HepG2 (cell line): Measurements from ENCODE around the gene VARS2. TPM values are rescaled to one million over a fixed set of nuclear protein-coding genes. Genes with fewer than 3 reads are reported as not detected.
A peak's percentile ranks its signal among the peaks of the same experiment; 100 is the strongest.

Source experiments
- ARNTL ChIP-seq: sonication (generic); formaldehyde crosslinking; IDR thresholded peaks from 2 replicates; pipeline ENCODE4 v1.4.0; 2020; ENCODE audit warnings: mild to moderate bottlenecking, missing genetic modification reagents
- BRD4 ChIP-seq: sonication (generic); formaldehyde crosslinking; IDR thresholded peaks from 2 replicates; pipeline ENCODE4 v1.4.0; 2020; ENCODE audit warnings: missing genetic modification reagents
- FOXA3 ChIP-seq: IDR thresholded peaks from 2 replicates; pipeline ENCODE4 v1.6.1; 2016; ENCODE audit warnings: missing genetic modification reagents, missing compliant biosample characterization
- FOXP1 ChIP-seq, 2 experiments: fragments of 450-650 bp in 1 of 2; IDR thresholded peaks; 2 replicates each; pipeline ENCODE4 v1.6.1; 2017 to 2018; ENCODE audit warnings: antibody characterized with exemption in 1 of 2
- GMEB1 ChIP-seq: sonication (generic); formaldehyde crosslinking; IDR thresholded peaks from 2 replicates; pipeline ENCODE4 v1.5.1; 2020; ENCODE audit warnings: missing genetic modification reagents, mild to moderate bottlenecking, borderline replicate concordance
- PCBP2 ChIP-seq: fragments of 200-400 bp; formaldehyde crosslinking; optimal IDR thresholded peaks from 2 replicates; pipeline ENCODE3; 2018; ENCODE audit warnings: low read length, low read depth; ENCODE audit not compliant: poor library complexity, severe bottlenecking
- SETDB1 ChIP-seq: sonication (generic); formaldehyde crosslinking; IDR thresholded peaks from 2 replicates; pipeline ENCODE4 v1.5.1; 2020; ENCODE audit warnings: missing genetic modification reagents, mild to moderate bottlenecking, borderline replicate concordance
- SIN3B ChIP-seq: fragments of 150-350 bp; IDR thresholded peaks from 2 replicates; pipeline ENCODE4 v1.6.1; 2014; ENCODE audit warnings: low read length
- TFDP2 ChIP-seq: sonication (generic); formaldehyde crosslinking; IDR thresholded peaks from 2 replicates; pipeline ENCODE4 v1.4.0; 2020; ENCODE audit warnings: missing genetic modification reagents
- TIGD3 ChIP-seq: sonication (generic); formaldehyde crosslinking; IDR thresholded peaks from 2 replicates; pipeline ENCODE4 v1.5.1; 2020; ENCODE audit warnings: mild to moderate bottlenecking, missing genetic modification reagents, borderline replicate concordance
- ZFP62 ChIP-seq: sonication (generic); formaldehyde crosslinking; IDR thresholded peaks from 2 replicates; pipeline ENCODE4 v1.4.0; 2020; ENCODE audit warnings: missing genetic modification reagents
- ZNF331 ChIP-seq: sonication (generic); formaldehyde crosslinking; IDR thresholded peaks from 2 replicates; pipeline ENCODE4 v1.4.0; 2020; ENCODE audit warnings: missing genetic modification reagents
- ZNF407 ChIP-seq: sonication (generic); formaldehyde crosslinking; IDR thresholded peaks from one replicate; pipeline ENCODE4 v1.5.1; 2020; ENCODE audit warnings: mild to moderate bottlenecking, missing genetic modification reagents; ENCODE audit errors: not compliant biosample characterization
- ZNF468 ChIP-seq: sonication (generic); formaldehyde crosslinking; IDR thresholded peaks from 2 replicates; pipeline ENCODE4 v1.8.0; 2022; ENCODE audit warnings: mild to moderate bottlenecking, moderate library complexity, missing genetic modification reagents
- ZNF501 ChIP-seq: sonication (generic); formaldehyde crosslinking; IDR thresholded peaks from 2 replicates; pipeline ENCODE4 v1.5.1; 2020; ENCODE audit warnings: mild to moderate bottlenecking, moderate library complexity, missing genetic modification reagents
- ZNF605 ChIP-seq: sonication (generic); formaldehyde crosslinking; IDR thresholded peaks from 2 replicates; pipeline ENCODE4 v1.8.0; 2022; ENCODE audit warnings: mild to moderate bottlenecking, missing genetic modification reagents
- ZNF709 ChIP-seq: sonication (generic); formaldehyde crosslinking; IDR thresholded peaks from 2 replicates; pipeline ENCODE4 v1.5.0; 2020; ENCODE audit warnings: mild to moderate bottlenecking, missing genetic modification reagents
- ZSCAN31 ChIP-seq: sonication (generic); formaldehyde crosslinking; IDR thresholded peaks from 2 replicates; pipeline ENCODE4 v1.5.0; 2020; ENCODE audit warnings: low read depth, mild to moderate bottlenecking, missing genetic modification reagents
- polyA plus RNA-seq, 8 experiments: library from polyadenylated mRNA; depleted of rRNA in 3 of 8; stranded (reverse) in 7 of 8; unstranded in 1 of 8; fragments of >200 nt; fragmentation: Illumina TruSeq in 4 of 8; extraction: Trizol in 4 of 8; gene quantifications; 2 replicates each; pipeline versions ENCODE4 v1.2.1 to v1.2.3, GENCODE V29; 2011 to 2016; ENCODE audit warnings: low read depth in 4 of 8, missing spikeins in 1 of 8, mixed read lengths in 1 of 8; ENCODE audit not compliant: insufficient read depth in 1 of 8
- total RNA-seq, 5 experiments: library from RNA; depleted of rRNA; stranded (reverse); fragments of >200 nt; fragmentation: Illumina TruSeq; extraction: Trizol; gene quantifications; 2 replicates each; pipeline ENCODE4 v1.2.3, GENCODE V29; 2016; ENCODE audit warnings: low read depth in 1 of 5

The VARS2 gene
- total and polyA plus RNA-seq, 2 of the 13 experiments (the other 11 are each of a cell fraction or from before 2014, with no cell fraction given): 61.8 to 71.8 TPM

- no peak for TF ChIP-seq ZNF407
- no peak for TF ChIP-seq TFDP2 (CRISPR knock-in tag)
- no peak for TF ChIP-seq TIGD3 (CRISPR knock-in tag)
- no peak for TF ChIP-seq SETDB1 (CRISPR knock-in tag)
- 0 out of 2 replicates have a peak, but pooled peaks have one; percentile 48 for TF ChIP-seq ZSCAN31 (CRISPR knock-in tag)
- no peak for TF ChIP-seq GMEB1 (CRISPR knock-in tag)
- TF ChIP-seq SIN3B: 0 out of 2 replicates have a peak, but pooled peaks have one; percentile 39
- TF ChIP-seq ZNF468 (CRISPR knock-in tag): 0 out of 2 replicates have a peak, but pooled peaks have one; percentile 63
- no peak; the same call in 1 of the 2 replicates for TF ChIP-seq ZNF501 (CRISPR knock-in tag)
- no peak for TF ChIP-seq ZNF331 (CRISPR knock-in tag)
- TF ChIP-seq ZNF605: no peak
- TF ChIP-seq PCBP2: peak; percentile 29
- peak; percentile 38 for TF ChIP-seq FOXA3 (CRISPR knock-in tag)
- TF ChIP-seq ARNTL (CRISPR knock-in tag): peak; percentile 0; the same call in 1 of the 2 replicates
- no peak for TF ChIP-seq ZNF709 (CRISPR knock-in tag)
- no peak for TF ChIP-seq FOXP1 (IDR thresholded peaks at IDR 0.05)
- TF ChIP-seq FOXP1 (CRISPR knock-in tag; IDR thresholded peaks at IDR 0.05): peak; percentile 62
- peak; percentile 22; the same call in 1 of the 2 replicates for TF ChIP-seq BRD4 (CRISPR knock-in tag)
- no peak for TF ChIP-seq ZFP62
Observed at GRCh38 chr6:30885481-30885998, 28.5 kb upstream of the VARS2 start (continued).
